GM10266 (cell line): ENCODE data around the gene VPS13A.

ENCODE experiments used
- DNase-seq: peaks from one replicate; pipeline ENCODE4 v3.0.0; 2012; ENCODE audit errors: extremely low spot score
- CTCF ChIP-seq: IDR thresholded peaks from 2 replicates; pipeline ENCODE4 v1.5.1; 2012; ENCODE audit warnings: mild to moderate bottlenecking, low read depth; ENCODE audit not compliant: control insufficient read depth, insufficient read depth; ENCODE audit errors: missing control alignments

Gene VPS13A

GRCh38 chr9:77455312-77455927 is 278.1 kb downstream of the VPS13A start:
- peak; percentile 44 for DNase-seq
- peak; percentile 66 for TF ChIP-seq CTCF

- TF ChIP-seq CTCF: peak; percentile 95
- DNase-seq: peak; percentile 79
Observed at GRCh38 chr9:77456829-77457437, 279.6 kb downstream of the VPS13A start.

- peak; percentile 72 for DNase-seq
- peak; percentile 80 for TF ChIP-seq CTCF
Observed at GRCh38 chr9:77457916-77458592, 280.7 kb downstream of the VPS13A start.

- no peak for DNase-seq
- TF ChIP-seq CTCF: no peak
Observed at GRCh38 chr9:77460938-77461337, 283.6 kb downstream of the VPS13A start.

GRCh38 chr9:77462066-77462465 is 284.7 kb downstream of the VPS13A start:
- TF ChIP-seq CTCF: no peak
- DNase-seq: no peak

GRCh38 chr9:77463151-77463550 is 285.8 kb downstream of the VPS13A start:
- no peak for DNase-seq
- TF ChIP-seq CTCF: no peak

GRCh38 chr9:77464661-77465060 is 287.3 kb downstream of the VPS13A start:
- DNase-seq: no peak
- no peak for TF ChIP-seq CTCF
